HUES64 (cell line): Measurements from ENCODE around the gene BCAS3.

Source experiments
- H3K27ac ChIP-seq: 2 replicates; pipeline ENCODE4 v1.7.0; 2013; ENCODE audit warnings: low read depth, low read length, inconsistent platforms
- H3K27me3 ChIP-seq: 2 replicates; pipeline ENCODE4 v1.6.1; 2013; ENCODE audit warnings: mild to moderate bottlenecking, low read length; ENCODE audit not compliant: insufficient read depth
- H3K36me3 ChIP-seq: 2 replicates; pipeline ENCODE4 v1.6.1; 2013; ENCODE audit warnings: mild to moderate bottlenecking, low read length; ENCODE audit not compliant: insufficient read depth
- H3K4me1 ChIP-seq: 2 replicates; pipeline ENCODE4 v1.6.1; 2013; ENCODE audit warnings: mild to moderate bottlenecking, low read length, moderate library complexity; ENCODE audit not compliant: insufficient read depth
- H3K4me3 ChIP-seq: 2 replicates; pipeline ENCODE4 v1.5.1; 2013; ENCODE audit warnings: mild to moderate bottlenecking, low read length, moderate library complexity
- H3K9ac ChIP-seq: 2 replicates; pipeline ENCODE4 v1.6.1; 2013; ENCODE audit warnings: mild to moderate bottlenecking, low read depth, low read length
- H3K9me3 ChIP-seq: 2 replicates; pipeline ENCODE4 v1.6.1; 2013; ENCODE audit warnings: low read depth, low read length; ENCODE audit not compliant: insufficient read depth
- WGBS: fragments of 150-250, 120-280 bp; methylation state at CpG from one replicate; pipeline ENCODE4 v1.1.7; 2013; ENCODE audit warnings: missing lambda C conversion rate; 5-methylcytosine and 5-hydroxymethylcytosine counted together

Gene BCAS3

DNA sequence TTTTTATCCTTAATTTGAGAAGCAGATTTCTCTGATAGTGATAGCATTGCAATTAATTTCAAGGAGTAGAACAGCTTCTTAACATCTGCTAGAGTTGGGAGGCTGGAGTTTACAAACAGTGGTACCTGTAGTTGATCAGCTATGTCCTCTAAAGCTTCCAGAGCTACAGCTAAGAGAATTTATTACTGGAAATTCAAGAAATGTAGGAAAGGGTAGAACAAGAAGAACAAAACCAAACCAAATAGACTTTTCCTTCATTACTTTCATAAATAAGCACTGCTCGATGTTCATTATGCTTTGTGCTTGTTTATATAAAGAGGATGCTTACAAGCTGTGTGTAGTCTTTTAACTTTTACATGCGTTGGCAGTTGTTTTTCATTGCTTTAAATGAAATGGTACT, 388.4 kb downstream of the BCAS3 start:
- 85% methylated on average over 2 of the region's 2 CpGs for WGBS
- Histone ChIP-seq H3K4me1 (peaks cover 14% of the 10 kb centered on the region), H3K9me3 (no peaks in the 10 kb centered on the region), H3K9ac (no peak overlapping the region), H3K27ac (no peak overlapping the region), H3K36me3 (no peaks in the 10 kb centered on the region), H3K4me3 (no peak overlapping the region), H3K27me3 (no peaks in the 10 kb centered on the region)

DNA sequence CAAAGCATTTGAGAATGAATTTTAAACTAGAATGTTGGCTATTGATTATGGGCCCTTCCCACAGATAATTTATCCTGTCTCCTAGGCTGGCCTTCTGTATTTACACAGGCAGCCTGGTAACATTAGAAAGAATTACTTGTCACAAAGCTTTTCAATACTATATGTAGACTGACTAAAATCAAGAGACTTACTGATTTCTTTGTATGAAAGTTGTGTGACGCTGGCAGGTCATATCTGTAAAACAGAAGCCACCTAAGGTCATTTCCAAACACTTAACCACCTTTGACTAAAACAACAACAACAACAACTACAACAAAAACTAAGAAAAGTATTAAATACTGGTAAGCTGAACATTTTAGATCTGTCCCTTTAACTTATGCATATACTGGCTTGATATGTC, 393.0 kb downstream of the BCAS3 start:
- no peak overlapping the region for H3K9ac ChIP-seq
- no peaks in the 10 kb centered on the region for H3K36me3 ChIP-seq
- no peaks in the 10 kb centered on the region for H3K27me3 ChIP-seq
- peaks cover 5% of the 10 kb centered on the region; the same call in 1 of the 2 replicates for H3K4me1 ChIP-seq
- no peak overlapping the region for H3K27ac ChIP-seq
- H3K9me3 ChIP-seq: no peaks in the 10 kb centered on the region
- H3K4me3 ChIP-seq: no peak overlapping the region
- WGBS: 100% methylated on average over 1 of the region's 1 CpG

DNA sequence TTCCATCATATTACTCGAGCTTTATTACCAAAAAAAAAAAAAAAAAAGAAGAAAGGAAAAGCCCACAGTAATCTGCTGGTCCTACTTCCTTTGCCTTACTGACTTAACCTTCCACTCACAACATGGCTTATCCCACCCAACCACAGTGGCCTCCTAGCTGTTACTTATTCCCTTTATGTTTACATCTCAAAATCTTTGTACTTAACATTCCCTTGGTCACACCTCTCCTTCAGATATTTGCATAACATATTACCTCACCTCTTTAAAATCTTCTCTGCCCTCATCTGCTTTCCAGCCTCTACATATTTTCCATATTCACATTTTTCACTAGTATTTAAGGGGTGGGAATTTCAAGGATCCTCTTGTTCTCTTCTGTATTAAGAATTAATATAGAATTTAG, 395.0 kb downstream of the BCAS3 start:
- Histone ChIP-seq H3K9ac (no peak overlapping the region), H3K27me3 (no peaks in the 10 kb centered on the region), H3K27ac (no peak overlapping the region), H3K36me3 (no peaks in the 10 kb centered on the region), H3K4me1 (no peaks in the 10 kb centered on the region), H3K4me3 (no peak overlapping the region), H3K9me3 (no peaks in the 10 kb centered on the region)
- WGBS: 70% methylated on average over 1 of the region's 1 CpG

DNA sequence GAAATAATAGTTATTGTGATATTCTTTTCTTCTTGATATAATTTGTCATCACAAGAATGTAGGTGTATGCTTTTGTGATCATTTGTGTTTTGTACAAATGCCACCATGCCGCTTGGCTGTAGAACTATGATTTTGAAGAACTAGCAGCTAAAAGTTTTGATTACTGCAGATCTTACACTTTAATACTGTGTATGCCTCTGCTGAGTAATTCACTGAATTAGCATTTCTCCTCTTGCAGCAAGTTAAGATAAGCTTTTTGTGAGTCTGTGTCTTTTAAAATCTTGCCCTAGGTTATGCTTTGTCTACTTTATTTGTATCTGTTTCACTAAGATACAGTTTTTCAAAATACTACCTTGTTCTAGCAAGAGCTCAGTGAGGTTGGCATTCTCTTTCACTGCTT, 395.5 kb downstream of the BCAS3 start:
- Histone ChIP-seq H3K36me3 (no peaks in the 10 kb centered on the region), H3K27ac (no peak overlapping the region)
- whole genome bisulfite sequencing: 93% methylated on average over 1 of the region's 1 CpG

DNA sequence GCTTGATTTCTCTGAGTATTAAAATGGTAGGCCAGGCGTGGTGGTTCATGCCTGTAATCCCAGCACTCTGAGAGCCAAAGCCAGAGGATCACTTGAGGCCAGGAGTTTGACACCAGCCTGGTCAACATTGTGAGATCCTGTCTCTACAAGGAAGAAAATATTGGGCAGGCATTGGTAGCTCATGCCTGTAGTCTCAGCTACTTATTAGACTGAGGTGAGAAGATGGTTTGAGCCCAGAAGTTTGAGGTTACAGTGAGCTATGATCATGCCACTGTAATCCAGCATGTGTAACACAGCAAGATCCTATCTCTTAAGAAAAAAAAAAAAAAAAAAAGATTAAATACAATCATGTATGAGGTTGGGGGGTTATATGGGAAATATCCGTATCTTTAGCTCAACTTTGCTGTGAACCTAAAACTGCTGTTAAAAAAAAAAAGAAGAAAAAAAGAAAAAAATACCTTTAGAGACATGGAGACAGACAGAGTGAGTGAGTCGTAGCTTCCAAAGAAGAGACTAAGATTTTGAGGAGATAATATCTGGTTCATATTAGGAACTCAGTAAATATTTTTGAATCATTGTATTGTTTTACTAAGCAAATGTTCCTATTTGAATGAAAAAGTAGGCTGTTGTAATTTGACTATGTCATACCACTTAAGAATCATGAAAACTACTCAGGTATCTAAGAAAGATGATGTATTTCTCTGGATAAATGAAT, 396.3 kb downstream of the BCAS3 start:
- Histone ChIP-seq H3K36me3 (no peaks in the 10 kb centered on the region), H3K27ac (no peak overlapping the region), H3K27me3 (no peaks in the 10 kb centered on the region), H3K4me3 (no peak overlapping the region), H3K9me3 (no peaks in the 10 kb centered on the region), H3K4me1 (no peaks in the 10 kb centered on the region), H3K9ac (no peak overlapping the region)
- 94% methylated on average over 2 of the region's 3 CpGs for WGBS

More for the DNA sequence above, 395.5 kb downstream of the BCAS3 start:
- Histone ChIP-seq H3K4me1 (no peaks in the 10 kb centered on the region), H3K9ac (no peak overlapping the region), H3K9me3 (no peaks in the 10 kb centered on the region), H3K4me3 (no peak overlapping the region), H3K27me3 (no peaks in the 10 kb centered on the region)

DNA sequence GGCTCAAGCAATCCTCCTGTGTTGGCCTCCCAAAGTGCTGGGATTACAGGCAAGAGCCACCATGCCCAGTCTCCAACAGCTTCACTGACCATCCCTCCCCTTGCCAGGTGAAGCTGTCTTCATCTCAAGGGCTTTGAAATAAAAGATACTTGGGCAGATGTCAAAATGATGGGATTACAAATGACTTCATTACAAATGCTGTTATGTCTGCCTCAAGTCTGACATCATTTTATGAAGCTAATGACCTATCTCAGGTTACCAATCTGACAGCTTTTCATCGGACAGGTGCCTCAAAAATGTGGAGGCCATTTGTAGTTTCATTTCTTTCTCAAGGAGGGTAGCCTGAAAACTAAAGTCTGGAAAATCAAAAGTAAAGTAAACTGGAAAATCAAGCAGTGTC, 398.3 kb downstream of the BCAS3 start:
- H3K9me3 ChIP-seq: no peaks in the 10 kb centered on the region
- WGBS: 84% methylated on average over 1 of the region's 1 CpG
- no peaks in the 10 kb centered on the region for H3K27me3 ChIP-seq
- H3K27ac ChIP-seq: no peak overlapping the region
- H3K36me3 ChIP-seq: no peaks in the 10 kb centered on the region
- H3K4me1 ChIP-seq: no peaks in the 10 kb centered on the region
- no peak overlapping the region for H3K9ac ChIP-seq
- no peak overlapping the region for H3K4me3 ChIP-seq

DNA sequence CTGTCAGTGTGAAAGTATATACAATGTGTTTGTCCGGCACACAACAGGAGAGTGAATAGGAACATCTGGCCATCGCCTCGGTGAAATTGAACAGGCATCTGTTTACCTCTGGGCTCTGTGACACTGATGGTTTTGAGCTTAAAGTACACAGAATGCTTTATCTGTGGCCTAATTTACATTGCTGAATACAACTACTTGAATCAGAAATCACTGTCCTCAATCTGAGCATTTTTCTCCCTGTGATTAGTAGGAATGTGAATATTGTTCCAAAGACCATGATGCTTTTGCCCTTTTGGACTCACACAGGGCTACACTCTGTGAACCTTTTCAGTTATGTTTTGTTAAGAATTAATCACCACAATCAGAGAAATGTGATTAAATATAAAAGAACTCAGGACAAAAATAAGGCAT, 399.0 kb downstream of the BCAS3 start:
- Histone ChIP-seq H3K27ac (no peak overlapping the region), H3K36me3 (no peaks in the 10 kb centered on the region), H3K27me3 (no peaks in the 10 kb centered on the region), H3K4me3 (no peak overlapping the region), H3K9ac (no peak overlapping the region), H3K4me1 (no peaks in the 10 kb centered on the region), H3K9me3 (no peaks in the 10 kb centered on the region)
- WGBS: 95% methylated on average over 3 of the region's 3 CpGs

DNA sequence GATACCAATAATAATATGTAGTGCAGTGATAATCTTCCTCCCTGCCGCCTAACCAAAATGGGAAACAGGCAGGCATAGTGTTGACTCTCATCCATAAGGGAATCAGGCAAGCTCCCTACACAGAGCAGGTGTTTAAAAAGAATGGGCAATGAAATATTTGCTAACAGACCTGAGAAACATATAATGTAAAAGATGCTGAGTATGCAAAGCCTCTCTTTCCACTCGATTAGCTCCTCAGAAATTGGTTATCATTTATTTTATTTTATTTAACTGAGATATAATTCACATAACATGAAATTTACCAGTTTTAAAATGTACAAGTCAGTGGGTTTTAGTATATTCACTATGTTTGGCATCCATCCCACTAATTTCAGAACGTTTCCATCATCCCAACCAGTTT, 404.3 kb downstream of the BCAS3 start:
- Histone ChIP-seq H3K4me3 (no peak overlapping the region), H3K9me3 (no peaks in the 10 kb centered on the region), H3K27me3 (no peaks in the 10 kb centered on the region), H3K9ac (no peak overlapping the region), H3K27ac (no peak overlapping the region), H3K4me1 (no peaks in the 10 kb centered on the region), H3K36me3 (no peaks in the 10 kb centered on the region)
- WGBS: 83% methylated on average over 1 of the region's 3 CpGs

DNA sequence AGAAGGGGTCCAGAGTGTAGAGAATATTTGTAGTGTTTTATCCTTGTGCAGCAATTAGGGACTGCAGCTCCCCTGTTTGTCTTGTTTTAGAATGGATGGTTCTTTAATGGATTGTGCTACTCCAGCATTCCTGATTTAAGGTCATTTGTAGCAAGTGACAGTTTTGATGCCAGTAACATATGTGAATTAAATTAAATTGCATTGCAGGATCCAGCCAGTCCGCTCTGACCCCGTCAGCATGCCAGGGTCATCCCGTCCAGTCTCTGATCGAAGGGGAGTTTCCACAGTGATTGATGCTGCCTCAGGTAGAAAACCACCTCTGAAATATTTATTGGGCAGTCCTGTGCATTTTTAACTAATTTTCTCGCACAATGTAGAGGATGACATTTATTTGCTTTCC, 406.6 kb downstream of the BCAS3 start:
- Histone ChIP-seq H3K4me3 (no peak overlapping the region), H3K4me1 (no peaks in the 10 kb centered on the region), H3K9ac (no peak overlapping the region), H3K27ac (no peak overlapping the region), H3K36me3 (no peaks in the 10 kb centered on the region), H3K9me3 (no peaks in the 10 kb centered on the region), H3K27me3 (no peaks in the 10 kb centered on the region)
- 96% methylated on average over 5 of the region's 5 CpGs for WGBS

DNA sequence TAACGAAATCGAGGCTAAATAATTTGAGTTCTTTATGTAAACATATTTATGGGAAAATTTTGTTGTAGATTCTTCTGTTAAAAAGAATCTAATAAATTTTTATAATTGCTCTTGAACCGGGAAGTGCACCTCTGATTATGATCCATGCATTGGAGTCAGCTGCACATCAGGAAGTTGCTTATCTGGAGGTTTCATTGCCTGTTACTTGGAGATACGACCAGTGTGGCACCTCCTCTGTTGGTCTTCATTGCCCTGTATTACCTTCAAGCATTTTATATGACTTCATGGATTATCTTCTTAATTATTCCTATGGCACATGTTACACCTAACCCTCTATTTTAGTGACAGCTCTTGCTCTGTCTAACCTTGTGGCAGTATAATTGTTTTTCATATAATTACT, 409.4 kb downstream of the BCAS3 start:
- over 99% methylated on average over 4 of the region's 4 CpGs for WGBS
- H3K36me3 ChIP-seq: no peaks in the 10 kb centered on the region

DNA sequence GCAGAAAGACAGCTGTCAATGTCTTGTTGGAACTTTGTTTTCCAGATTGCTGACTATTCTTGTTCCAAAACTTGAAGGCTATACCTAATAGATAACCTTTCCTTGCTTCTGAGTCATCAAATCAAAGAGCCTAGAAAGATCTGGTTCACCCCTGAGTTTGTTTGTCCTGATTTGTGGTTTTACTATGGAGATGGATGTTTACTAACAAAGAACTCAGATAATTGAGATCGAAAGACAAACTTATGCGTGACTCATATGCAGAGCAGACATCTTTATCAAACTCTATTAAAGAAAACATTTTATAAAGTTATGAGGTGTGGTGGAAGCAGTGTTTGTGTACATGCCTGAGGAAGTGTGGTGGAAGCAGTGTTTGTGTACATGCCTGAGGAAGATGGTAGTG, 410.9 kb downstream of the BCAS3 start:
- no peaks in the 10 kb centered on the region for H3K27me3 ChIP-seq
- no peaks in the 10 kb centered on the region for H3K4me1 ChIP-seq
- no peak overlapping the region for H3K4me3 ChIP-seq
- H3K36me3 ChIP-seq: no peaks in the 10 kb centered on the region
- WGBS: 100% methylated on average over 1 of the region's 2 CpGs
- peaks cover 8% of the 10 kb centered on the region for H3K9me3 ChIP-seq
- no peak overlapping the region for H3K9ac ChIP-seq
- no peak overlapping the region for H3K27ac ChIP-seq

More for the DNA sequence above, 409.4 kb downstream of the BCAS3 start:
- Histone ChIP-seq H3K4me3 (no peak overlapping the region), H3K27me3 (no peaks in the 10 kb centered on the region), H3K4me1 (no peaks in the 10 kb centered on the region), H3K27ac (no peak overlapping the region), H3K9me3 (peaks cover 2% of the 10 kb centered on the region; the same call in 1 of the 2 replicates), H3K9ac (no peak overlapping the region)

DNA sequence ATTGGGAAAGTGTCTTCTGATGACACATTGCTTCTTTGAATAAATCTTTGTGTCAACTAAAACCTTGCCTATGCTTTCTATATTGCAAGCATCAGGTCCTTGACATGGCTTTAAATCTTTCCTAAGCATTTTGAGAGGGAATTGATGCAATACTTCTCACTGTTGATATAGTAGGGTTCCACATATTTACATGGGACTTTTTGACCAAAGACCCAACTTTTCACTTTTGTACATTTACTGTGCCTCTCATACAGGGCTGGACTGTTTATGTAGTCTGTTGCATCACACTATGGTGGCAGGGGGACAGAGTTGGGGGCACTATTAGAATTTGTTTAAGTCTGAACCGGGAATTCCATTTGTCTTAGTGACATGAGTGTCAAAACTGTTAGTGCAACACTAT, 413.4 kb downstream of the BCAS3 start:
- WGBS: 85% methylated on average over 1 of the region's 1 CpG
- H3K27me3 ChIP-seq: no peaks in the 10 kb centered on the region

More for the DNA sequence above, 413.4 kb downstream of the BCAS3 start:
- H3K4me1 ChIP-seq: no peaks in the 10 kb centered on the region
- no peaks in the 10 kb centered on the region for H3K36me3 ChIP-seq
- H3K27ac ChIP-seq: no peak overlapping the region
- no peak overlapping the region for H3K4me3 ChIP-seq
- H3K9ac ChIP-seq: no peak overlapping the region
- H3K9me3 ChIP-seq: peaks cover 8% of the 10 kb centered on the region
